Mucosa of descending colon (tissue), 3 donors: ENCODE measurements around the gene TCF12. TPM values are rescaled to one million over a fixed set of nuclear protein-coding genes. Genes with fewer than 3 reads are reported as not detected.

ENCODE experiments used
- ATAC-seq: fragments of 200-7000 bp; cut with Tn5 transposase; one replicate; pipeline ENCODE4 v1.9.1; 2020; ENCODE audit warnings: mild to moderate bottlenecking, moderate library complexity
- DNase-seq, 3 donors: peaks; one replicate each; pipeline ENCODE4 v3.0.0-alpha.2; 2020
- H3K36me3 ChIP-seq: fragments of 200-600 bp; one replicate; pipeline ENCODE4 v1.8.0; 2021; ENCODE audit warnings: low read depth, mild to moderate bottlenecking
- H3K4me1 ChIP-seq: fragments of 200-600 bp; one replicate; pipeline ENCODE4 v1.8.0; 2021; ENCODE audit warnings: low read depth, mild to moderate bottlenecking
- H3K4me3 ChIP-seq: fragments of 200-600 bp; one replicate; pipeline ENCODE4 v1.8.0; 2021; ENCODE audit warnings: mild to moderate bottlenecking
- H3K9me3 ChIP-seq: fragments of 200-600 bp; one replicate; pipeline ENCODE4 v1.8.0; 2021; ENCODE audit warnings: mild to moderate bottlenecking
- CTCF ChIP-seq: fragments of 200-600 bp; IDR thresholded peaks from one replicate; pipeline ENCODE4 v1.8.0; 2022; ENCODE audit warnings: antibody characterized with exemption, mild to moderate bottlenecking
- intact Hi-C, 2 donors: fragments of 100-400 bp; cut with DNase I in 1 of 2; cut with micrococcal nuclease in 1 of 2; formaldehyde crosslinking; loops; one replicate each; pipeline versions ENCODE4 v1.11.0 to v1.11.1; 2022; cut with DNase I, micrococcal nuclease
- total RNA-seq, 3 donors: library from RNA; stranded (reverse); fragmentation: NEBNext Ultra II Directional in 2 of 3; extraction: Animal tissue kit (Norgen Biotek cat#: 25700) in 2 of 3; gene quantifications; one replicate each; pipeline versions ENCODE4 v1.2.1 to v1.2.4, GENCODE V29; 2021 to 2023
- donor health status: DM: no; HTN: no; CAD: no; lungs with moderate emphysema.
- donor health status: DM: no; HTN: no; CAD: no.
- donor health status: DM: no; HTN: yes; CAD: no.

Gene TCF12
- total RNA-seq, 3 donors from 2014 or later = 74.1 to 118 (median 106) TPM

- Histone ChIP-seq H3K4me1 (peaks cover 11% of the 10 kb centered on the region), H3K4me3 (no peak overlapping the region), H3K9me3 (no peaks in the 10 kb centered on the region), H3K36me3 (no peaks in the 10 kb centered on the region)
- DNase-seq = no peak
- intact Hi-C loops = no loop called here
- TF ChIP-seq CTCF = no peak
- no peak for ATAC-seq
Measured at GRCh38 chr15:56923174-56923591, 4.7 kb downstream of the TCF12 start.

DNA sequence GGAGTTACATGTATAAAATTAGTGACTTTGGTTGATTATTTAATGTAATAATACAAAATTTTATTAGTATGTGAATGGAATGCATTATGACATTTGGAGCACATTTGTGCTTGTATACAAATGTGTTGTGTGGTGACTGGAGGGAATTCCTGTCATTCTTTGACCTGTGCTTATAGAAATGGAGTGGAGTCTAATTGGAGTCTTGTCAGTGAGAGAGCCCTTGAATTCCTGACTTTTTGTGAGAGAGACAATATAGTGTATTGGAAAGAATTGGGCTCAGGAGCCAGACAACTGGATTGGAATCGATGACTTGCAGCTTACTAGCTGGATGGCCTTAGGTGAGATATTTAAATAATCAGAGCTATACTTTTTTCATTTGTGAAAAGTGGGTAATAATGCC is 9.4 kb downstream of the TCF12 start:
- peaks cover 48% of the 10 kb centered on the region for H3K4me1 ChIP-seq
- no peaks in the 10 kb centered on the region for H3K36me3 ChIP-seq
- intact Hi-C loops = no loop called here
- H3K9me3 ChIP-seq = no peaks in the 10 kb centered on the region
- no peak overlapping the region for H3K4me3 ChIP-seq
- ATAC-seq (no peak), DNase-seq (no peak)
- no peak for TF ChIP-seq CTCF

GRCh38 chr15:56929399-56929798 is 11.0 kb downstream of the TCF12 start:
- no peak for TF ChIP-seq CTCF
- no peaks in the 10 kb centered on the region for H3K9me3 ChIP-seq
- no peaks in the 10 kb centered on the region for H3K36me3 ChIP-seq
- H3K4me1 ChIP-seq = peaks cover 61% of the 10 kb centered on the region
- no peak overlapping the region for H3K4me3 ChIP-seq
- intact Hi-C loops = no loop called here
- ATAC-seq (peak; percentile 69), DNase-seq (no peak)

- Histone ChIP-seq H3K9me3 (no peaks in the 10 kb centered on the region), H3K36me3 (no peaks in the 10 kb centered on the region), H3K4me1 (peaks cover 61% of the 10 kb centered on the region), H3K4me3 (no peak overlapping the region)
- no peak for DNase-seq
- ATAC-seq = no peak
- no peak for TF ChIP-seq CTCF
- intact Hi-C loops = no loop called here
Measured at GRCh38 chr15:56929933-56930332, 11.5 kb downstream of the TCF12 start.

- intact Hi-C loops = no loop called here
- ATAC-seq (no peak), DNase-seq (no peak)
- no peaks in the 10 kb centered on the region for H3K9me3 ChIP-seq
- H3K4me3 ChIP-seq = no peak overlapping the region
- TF ChIP-seq CTCF = no peak
- no peaks in the 10 kb centered on the region for H3K36me3 ChIP-seq
- H3K4me1 ChIP-seq = peaks cover 61% of the 10 kb centered on the region
Measured at GRCh38 chr15:56930669-56931313, 12.3 kb downstream of the TCF12 start.
